HEK293 (cell line): Measurements from ENCODE around the gene NOL7.

Experiments used
- EGR2 ChIP-seq: fragments of 450-650 bp; formaldehyde crosslinking; IDR thresholded peaks from 2 replicates; pipeline ENCODE4 v1.5.1; 2016; ENCODE audit warnings: low read depth, missing biosample characterization, missing genetic modification characterization
- GLI2 ChIP-seq: fragments of 450-650 bp; formaldehyde crosslinking; IDR thresholded peaks from 2 replicates; pipeline ENCODE4; 2017; ENCODE audit warnings: missing biosample characterization, missing genetic modification characterization, low read depth, borderline replicate concordance
- KLF1 ChIP-seq: fragments of 450-650 bp; formaldehyde crosslinking; IDR thresholded peaks from 2 replicates; pipeline ENCODE4 v1.5.1; 2016; ENCODE audit warnings: missing biosample characterization, missing genetic modification characterization
- MEIS1 ChIP-seq: sonication (generic); formaldehyde crosslinking; IDR thresholded peaks from 2 replicates; pipeline ENCODE4 v1.8.1; 2022; ENCODE audit warnings: missing genetic modification reagents, mild to moderate bottlenecking, borderline replicate concordance
- SCRT2 ChIP-seq: fragments of 450-650 bp; formaldehyde crosslinking; IDR thresholded peaks from 2 replicates; pipeline ENCODE4 v1.5.1; 2016; ENCODE audit warnings: missing biosample characterization, missing genetic modification characterization
- TSHZ1 ChIP-seq: fragments of 450-650 bp; formaldehyde crosslinking; IDR thresholded peaks from 2 replicates; pipeline ENCODE4 v1.5.1; 2016; ENCODE audit warnings: missing biosample characterization, missing genetic modification characterization, borderline replicate concordance
- ZBTB1 ChIP-seq: fragments of 450-650 bp; formaldehyde crosslinking; IDR thresholded peaks from 2 replicates; pipeline ENCODE4 v1.5.1; 2016; ENCODE audit warnings: missing biosample characterization, missing genetic modification characterization
- ZNF114 ChIP-seq: fragments of 450-650 bp; formaldehyde crosslinking; IDR thresholded peaks from 2 replicates; pipeline ENCODE4 v1.5.0; 2017; ENCODE audit warnings: missing biosample characterization, missing genetic modification characterization
- ZNF211 ChIP-seq: fragments of 450-650 bp; formaldehyde crosslinking; IDR thresholded peaks from 2 replicates; pipeline ENCODE4 v1.5.1; 2016; ENCODE audit warnings: low read depth, missing biosample characterization, missing genetic modification characterization
- ZNF221 ChIP-seq: fragments of 450-650 bp; formaldehyde crosslinking; IDR thresholded peaks from 2 replicates; pipeline ENCODE4 v1.5.1; 2017; ENCODE audit warnings: missing biosample characterization, missing genetic modification characterization, borderline replicate concordance
- ZNF23 ChIP-seq: fragments of 450-650 bp; formaldehyde crosslinking; IDR thresholded peaks from 2 replicates; pipeline ENCODE4 v1.5.1; 2016; ENCODE audit warnings: missing biosample characterization, missing genetic modification characterization, borderline replicate concordance
- ZNF449 ChIP-seq: fragments of 450-650 bp; formaldehyde crosslinking; IDR thresholded peaks from 2 replicates; pipeline ENCODE4 v1.5.1; 2017; ENCODE audit warnings: missing biosample characterization, mild to moderate bottlenecking, missing genetic modification characterization, moderate library complexity
- ZNF514 ChIP-seq: fragments of 450-650 bp; formaldehyde crosslinking; IDR thresholded peaks from 2 replicates; pipeline ENCODE4 v1.5.1; 2016; ENCODE audit warnings: missing biosample characterization, missing genetic modification characterization
- ZNF544 ChIP-seq: fragments of 450-650 bp; formaldehyde crosslinking; IDR thresholded peaks from 2 replicates; pipeline ENCODE4 v1.5.0; 2017; ENCODE audit warnings: missing biosample characterization, missing genetic modification characterization
- ZNF558 ChIP-seq: fragments of 450-650 bp; formaldehyde crosslinking; IDR thresholded peaks from 2 replicates; pipeline ENCODE4 v1.5.1; 2016; ENCODE audit warnings: missing biosample characterization, missing genetic modification characterization
- ZNF571 ChIP-seq: fragments of 450-650 bp; formaldehyde crosslinking; IDR thresholded peaks from 2 replicates; pipeline ENCODE4 v1.5.0; 2017; ENCODE audit warnings: missing biosample characterization, missing genetic modification characterization
- ZNF623 ChIP-seq: fragments of 450-650 bp; formaldehyde crosslinking; IDR thresholded peaks from 2 replicates; pipeline ENCODE4 v1.5.1; 2016; ENCODE audit warnings: missing biosample characterization, missing genetic modification characterization
- ZNF629 ChIP-seq: fragments of 450-650 bp; formaldehyde crosslinking; IDR thresholded peaks from 2 replicates; pipeline ENCODE4 v1.5.1; 2017; ENCODE audit warnings: missing biosample characterization, missing genetic modification characterization
- ZSCAN18 ChIP-seq: fragments of 450-650 bp; formaldehyde crosslinking; IDR thresholded peaks from 2 replicates; pipeline ENCODE4 v1.5.1; 2016; ENCODE audit warnings: missing biosample characterization, missing genetic modification characterization
- TF ChIP-seq, protein P1 (sequence below): fragments of 450-650 bp; formaldehyde crosslinking; IDR thresholded peaks from 2 replicates; pipeline ENCODE4 v1.5.1; 2016; ENCODE audit warnings: missing biosample characterization, missing genetic modification characterization
- TF ChIP-seq, protein P2 (sequence below): fragments of 450-650 bp; formaldehyde crosslinking; IDR thresholded peaks from 2 replicates; pipeline ENCODE4 v1.5.1; 2016; ENCODE audit warnings: missing biosample characterization, missing genetic modification characterization
- TF ChIP-seq, protein P3 (sequence below): fragments of 450-650 bp; formaldehyde crosslinking; IDR thresholded peaks from 2 replicates; pipeline ENCODE4 v1.5.1; 2016; ENCODE audit warnings: missing biosample characterization, missing genetic modification characterization
- TF ChIP-seq, protein P4 (sequence below): fragments of 450-650 bp; formaldehyde crosslinking; IDR thresholded peaks from 2 replicates; pipeline ENCODE4 v1.5.1; 2017; ENCODE audit warnings: missing biosample characterization, missing genetic modification characterization

Gene NOL7

DNA sequence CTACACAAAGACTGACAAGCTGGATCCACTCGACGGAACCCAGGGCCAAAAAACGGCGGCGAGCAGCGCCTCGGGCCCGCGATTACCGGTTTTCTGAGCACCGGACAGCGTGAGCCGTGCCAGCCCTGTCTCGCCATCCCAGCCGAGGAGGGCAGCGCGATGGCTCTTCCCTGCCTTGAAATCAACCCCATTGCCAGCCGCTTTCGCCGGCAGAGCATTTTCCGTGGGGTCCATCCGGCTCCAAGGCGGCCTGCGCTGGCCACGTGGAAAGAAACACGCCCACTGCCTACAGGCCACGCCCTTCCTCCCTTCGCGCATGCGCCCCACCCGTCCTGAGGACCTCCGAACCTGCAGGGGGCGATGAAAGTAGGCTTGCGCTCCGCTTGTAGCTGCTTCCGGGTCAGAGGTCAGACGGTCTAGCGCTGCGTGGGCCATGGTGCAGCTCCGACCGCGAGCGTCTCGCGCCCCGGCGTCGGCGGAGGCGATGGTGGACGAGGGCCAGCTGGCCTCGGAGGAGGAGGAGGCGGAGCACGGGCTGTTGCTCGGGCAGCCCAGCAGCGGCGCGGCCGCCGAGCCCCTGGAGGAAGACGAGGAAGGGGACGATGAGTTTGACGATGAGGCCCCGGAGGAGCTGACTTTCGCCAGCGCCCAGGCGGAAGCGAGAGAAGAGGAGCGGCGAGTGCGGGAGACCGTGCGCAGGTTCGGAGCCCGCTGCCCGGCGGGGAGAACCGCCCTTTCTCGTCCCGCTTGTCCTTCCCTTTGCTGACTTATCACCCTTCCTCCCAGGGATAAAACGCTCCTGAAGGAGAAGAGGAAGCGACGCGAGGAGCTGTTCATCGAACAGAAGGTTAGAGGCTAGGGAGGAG is at the start of gene NOL7 (continued):
- TF ChIP-seq, protein P1, sequence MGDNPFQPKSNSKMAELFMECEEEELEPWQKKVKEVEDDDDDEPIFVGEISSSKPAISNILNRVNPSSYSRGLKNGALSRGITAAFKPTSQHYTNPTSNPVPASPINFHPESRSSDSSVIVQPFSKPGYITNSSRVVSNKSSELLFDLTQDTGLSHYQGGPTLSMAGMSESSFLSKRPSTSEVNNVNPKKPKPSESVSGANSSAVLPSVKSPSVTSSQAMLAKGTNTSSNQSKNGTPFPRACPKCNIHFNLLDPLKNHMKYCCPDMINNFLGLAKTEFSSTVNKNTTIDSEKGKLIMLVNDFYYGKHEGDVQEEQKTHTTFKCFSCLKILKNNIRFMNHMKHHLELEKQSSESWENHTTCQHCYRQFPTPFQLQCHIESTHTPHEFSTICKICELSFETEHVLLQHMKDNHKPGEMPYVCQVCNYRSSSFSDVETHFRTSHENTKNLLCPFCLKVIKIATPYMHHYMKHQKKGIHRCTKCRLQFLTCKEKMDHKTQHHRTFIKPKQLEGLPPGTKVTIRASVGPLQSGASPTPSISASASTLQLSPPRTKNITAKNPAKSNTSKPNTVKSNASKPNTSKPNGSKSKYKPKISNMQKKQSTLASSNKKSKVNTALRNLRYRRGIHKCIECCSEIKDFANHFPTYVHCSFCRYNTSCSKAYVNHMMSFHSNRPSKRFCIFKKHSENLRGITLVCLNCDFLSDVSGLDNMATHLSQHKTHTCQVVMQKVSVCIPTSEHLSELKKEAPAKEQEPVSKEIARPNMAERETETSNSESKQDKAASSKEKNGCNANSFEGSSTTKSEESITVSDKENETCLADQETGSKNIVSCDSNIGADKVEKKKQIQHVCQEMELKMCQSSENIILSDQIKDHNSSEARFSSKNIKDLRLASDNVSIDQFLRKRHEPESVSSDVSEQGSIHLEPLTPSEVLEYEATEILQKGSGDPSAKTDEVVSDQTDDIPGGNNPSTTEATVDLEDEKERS (tag by site-specific recombination) = peak; percentile 43
- no peak for TF ChIP-seq ZNF571 (tag by site-specific recombination)
- TF ChIP-seq ZNF558 (tag by site-specific recombination) = no peak
- no peak for TF ChIP-seq ZBTB1 (tag by site-specific recombination)
- TF ChIP-seq ZNF544 (tag by site-specific recombination) = no peak
- TF ChIP-seq ZNF514 (tag by site-specific recombination) = no peak
- TF ChIP-seq SCRT2 = peak; percentile 69
- TF ChIP-seq ZNF211 (tag by site-specific recombination) = no peak
- TF ChIP-seq, protein P2, sequence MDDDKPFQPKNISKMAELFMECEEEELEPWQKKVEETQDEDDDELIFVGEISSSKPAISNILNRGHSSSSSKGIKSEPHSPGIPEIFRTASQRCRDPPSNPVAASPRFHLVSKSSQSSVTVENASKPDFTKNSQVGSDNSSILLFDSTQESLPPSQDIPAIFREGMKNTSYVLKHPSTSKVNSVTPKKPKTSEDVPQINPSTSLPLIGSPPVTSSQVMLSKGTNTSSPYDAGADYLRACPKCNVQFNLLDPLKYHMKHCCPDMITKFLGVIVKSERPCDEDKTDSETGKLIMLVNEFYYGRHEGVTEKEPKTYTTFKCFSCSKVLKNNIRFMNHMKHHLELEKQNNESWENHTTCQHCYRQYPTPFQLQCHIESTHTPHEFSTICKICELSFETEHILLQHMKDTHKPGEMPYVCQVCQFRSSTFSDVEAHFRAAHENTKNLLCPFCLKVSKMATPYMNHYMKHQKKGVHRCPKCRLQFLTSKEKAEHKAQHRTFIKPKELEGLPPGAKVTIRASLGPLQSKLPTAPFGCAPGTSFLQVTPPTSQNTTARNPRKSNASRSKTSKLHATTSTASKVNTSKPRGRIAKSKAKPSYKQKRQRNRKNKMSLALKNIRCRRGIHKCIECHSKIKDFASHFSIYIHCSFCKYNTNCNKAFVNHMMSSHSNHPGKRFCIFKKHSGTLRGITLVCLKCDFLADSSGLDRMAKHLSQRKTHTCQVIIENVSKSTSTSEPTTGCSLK = no peak
- no peak for TF ChIP-seq ZSCAN18
- no peak; the same call in 1 of the 2 replicates for TF ChIP-seq TSHZ1 (tag by site-specific recombination)
- no peak for TF ChIP-seq ZNF221 (tag by site-specific recombination)
- TF ChIP-seq KLF1 (tag by site-specific recombination) = peak; percentile 83
- TF ChIP-seq, protein P3, sequence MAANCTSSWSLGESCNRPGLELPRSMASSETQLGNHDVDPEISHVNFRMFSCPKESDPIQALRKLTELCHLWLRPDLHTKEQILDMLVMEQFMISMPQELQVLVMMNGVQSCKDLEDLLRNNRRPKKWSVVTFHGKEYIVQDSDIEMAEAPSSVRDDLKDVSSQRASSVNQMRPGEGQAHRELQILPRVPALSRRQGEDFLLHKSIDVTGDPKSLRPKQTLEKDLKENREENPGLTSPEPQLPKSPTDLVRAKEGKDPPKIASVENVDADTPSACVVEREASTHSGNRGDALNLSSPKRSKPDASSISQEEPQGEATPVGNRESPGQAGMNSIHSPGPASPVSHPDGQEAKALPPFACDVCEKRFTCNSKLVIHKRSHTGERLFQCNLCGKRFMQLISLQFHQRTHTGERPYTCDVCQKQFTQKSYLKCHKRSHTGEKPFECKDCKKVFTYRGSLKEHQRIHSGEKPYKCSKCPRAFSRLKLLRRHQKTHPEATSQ (tag by site-specific recombination) = no peak
- no peak for TF ChIP-seq GLI2
- no peak for TF ChIP-seq ZNF449 (tag by site-specific recombination)
- TF ChIP-seq, protein P4, sequence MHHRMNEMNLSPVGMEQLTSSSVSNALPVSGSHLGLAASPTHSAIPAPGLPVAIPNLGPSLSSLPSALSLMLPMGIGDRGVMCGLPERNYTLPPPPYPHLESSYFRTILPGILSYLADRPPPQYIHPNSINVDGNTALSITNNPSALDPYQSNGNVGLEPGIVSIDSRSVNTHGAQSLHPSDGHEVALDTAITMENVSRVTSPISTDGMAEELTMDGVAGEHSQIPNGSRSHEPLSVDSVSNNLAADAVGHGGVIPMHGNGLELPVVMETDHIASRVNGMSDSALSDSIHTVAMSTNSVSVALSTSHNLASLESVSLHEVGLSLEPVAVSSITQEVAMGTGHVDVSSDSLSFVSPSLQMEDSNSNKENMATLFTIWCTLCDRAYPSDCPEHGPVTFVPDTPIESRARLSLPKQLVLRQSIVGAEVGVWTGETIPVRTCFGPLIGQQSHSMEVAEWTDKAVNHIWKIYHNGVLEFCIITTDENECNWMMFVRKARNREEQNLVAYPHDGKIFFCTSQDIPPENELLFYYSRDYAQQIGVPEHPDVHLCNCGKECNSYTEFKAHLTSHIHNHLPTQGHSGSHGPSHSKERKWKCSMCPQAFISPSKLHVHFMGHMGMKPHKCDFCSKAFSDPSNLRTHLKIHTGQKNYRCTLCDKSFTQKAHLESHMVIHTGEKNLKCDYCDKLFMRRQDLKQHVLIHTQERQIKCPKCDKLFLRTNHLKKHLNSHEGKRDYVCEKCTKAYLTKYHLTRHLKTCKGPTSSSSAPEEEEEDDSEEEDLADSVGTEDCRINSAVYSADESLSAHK (tag by site-specific recombination) = 0 out of 2 replicates have a peak, but pooled peaks have one; percentile 12
- TF ChIP-seq ZNF629 (tag by site-specific recombination) = peak; percentile 72
- no peak for TF ChIP-seq ZNF114 (tag by site-specific recombination)
- no peak for TF ChIP-seq MEIS1 (CRISPR knock-in tag)
- TF ChIP-seq EGR2 (tag by site-specific recombination) = peak; percentile 94
- TF ChIP-seq ZNF23 (tag by site-specific recombination) = no peak
- no peak for TF ChIP-seq ZNF623 (tag by site-specific recombination)
